GM12864 (cell line): Measurements from ENCODE around the gene AOPEP.

Source experiments
- DNase-seq: peaks from one replicate; pipeline ENCODE4 v3.0.0-alpha.2; 2011; ENCODE audit warnings: low read depth
- H3K4me3 ChIP-seq: 2 replicates; pipeline ENCODE4 v1.5.1; 2011; ENCODE audit warnings: mild to moderate bottlenecking, low read depth, low read length, control low read depth
- CTCF ChIP-seq: IDR thresholded peaks from 2 replicates; pipeline ENCODE4 v1.5.1; 2011; ENCODE audit warnings: low read depth, mild to moderate bottlenecking, moderate library complexity, low read length, control low read depth, inconsistent platforms; ENCODE audit errors: missing control alignments

Gene AOPEP

GRCh38 chr9:95107976-95108375 lies 381.5 kb downstream of the AOPEP start:
- no peak for DNase-seq
- H3K4me3 ChIP-seq, result no peak overlapping the region
- no peak for TF ChIP-seq CTCF

- no peak overlapping the region for H3K4me3 ChIP-seq
- no peak for DNase-seq
- no peak for TF ChIP-seq CTCF
Measured at GRCh38 chr9:95108777-95109176, 382.3 kb downstream of the AOPEP start.

- no peak overlapping the region for H3K4me3 ChIP-seq
- no peak for DNase-seq
- TF ChIP-seq CTCF, result no peak
Measured at GRCh38 chr9:95109456-95109855, 383.0 kb downstream of the AOPEP start.

GRCh38 chr9:95110921-95111525 lies 384.5 kb downstream of the AOPEP start:
- no peak for TF ChIP-seq CTCF
- no peak for DNase-seq
- H3K4me3 ChIP-seq, result no peak overlapping the region

GRCh38 chr9:95111716-95112115 lies 385.2 kb downstream of the AOPEP start:
- no peak for TF ChIP-seq CTCF
- DNase-seq, result no peak

GRCh38 chr9:95112436-95113280 lies 386.2 kb downstream of the AOPEP start:
- no peak for DNase-seq
- no peak for TF ChIP-seq CTCF
- H3K4me3 ChIP-seq, result no peak overlapping the region

More at GRCh38 chr9:95111716-95112115, 385.2 kb downstream of the AOPEP start:
- H3K4me3 ChIP-seq, result no peak overlapping the region

GRCh38 chr9:95115104-95115503 lies 388.6 kb downstream of the AOPEP start:
- no peak for TF ChIP-seq CTCF
- H3K4me3 ChIP-seq, result no peak overlapping the region
- no peak for DNase-seq
